Mammary epithelial cell (primary cell): ENCODE results near the gene INPPL1.

Experiments
- EZH2 ChIP-seq: IDR thresholded peaks from 2 replicates; pipeline ENCODE4 v1.6.1; 2012; ENCODE audit warnings: low read length, inconsistent platforms, borderline replicate concordance
- TF ChIP-seq, protein P1 (sequence below), 2 donors: IDR thresholded peaks in 1 of 2; conservative IDR thresholded peaks in 1 of 2; 2 replicates each; pipeline ENCODE4 v1.5.1; 2011 to 2012; ENCODE audit warnings: inconsistent platforms in 2 of 2, low read length in 2 of 2, mild to moderate bottlenecking in 2 of 2, control low read depth in 1 of 2, low read depth in 1 of 2; ENCODE audit not compliant: insufficient read depth in 1 of 2; ENCODE audit errors: extremely low read depth in 1 of 2

DNA sequence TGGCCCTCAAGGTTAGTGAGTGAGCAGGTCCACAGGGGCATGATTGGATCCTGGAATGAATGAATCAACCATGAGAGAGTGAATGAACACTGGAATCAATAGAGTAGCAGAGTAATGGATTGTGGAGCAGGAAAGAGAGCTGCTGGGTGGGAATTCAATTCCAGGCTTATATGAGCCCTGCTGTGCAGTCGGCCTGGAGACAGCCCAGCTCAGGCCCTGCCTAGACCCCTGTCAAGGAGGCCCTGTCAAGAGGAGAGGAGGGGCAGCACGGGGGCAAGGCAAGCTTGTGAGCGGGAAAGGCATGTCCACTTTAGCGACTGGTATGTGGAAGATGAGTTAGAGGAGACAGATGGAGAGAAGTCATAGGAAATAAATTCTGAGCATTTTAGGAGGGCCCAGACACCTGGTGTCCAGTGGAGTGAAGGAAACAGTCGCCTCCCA lies 33.9 kb upstream of the INPPL1 start:
- TF ChIP-seq, protein P1, sequence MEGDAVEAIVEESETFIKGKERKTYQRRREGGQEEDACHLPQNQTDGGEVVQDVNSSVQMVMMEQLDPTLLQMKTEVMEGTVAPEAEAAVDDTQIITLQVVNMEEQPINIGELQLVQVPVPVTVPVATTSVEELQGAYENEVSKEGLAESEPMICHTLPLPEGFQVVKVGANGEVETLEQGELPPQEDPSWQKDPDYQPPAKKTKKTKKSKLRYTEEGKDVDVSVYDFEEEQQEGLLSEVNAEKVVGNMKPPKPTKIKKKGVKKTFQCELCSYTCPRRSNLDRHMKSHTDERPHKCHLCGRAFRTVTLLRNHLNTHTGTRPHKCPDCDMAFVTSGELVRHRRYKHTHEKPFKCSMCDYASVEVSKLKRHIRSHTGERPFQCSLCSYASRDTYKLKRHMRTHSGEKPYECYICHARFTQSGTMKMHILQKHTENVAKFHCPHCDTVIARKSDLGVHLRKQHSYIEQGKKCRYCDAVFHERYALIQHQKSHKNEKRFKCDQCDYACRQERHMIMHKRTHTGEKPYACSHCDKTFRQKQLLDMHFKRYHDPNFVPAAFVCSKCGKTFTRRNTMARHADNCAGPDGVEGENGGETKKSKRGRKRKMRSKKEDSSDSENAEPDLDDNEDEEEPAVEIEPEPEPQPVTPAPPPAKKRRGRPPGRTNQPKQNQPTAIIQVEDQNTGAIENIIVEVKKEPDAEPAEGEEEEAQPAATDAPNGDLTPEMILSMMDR (conservative IDR thresholded peaks at IDR 0.05 in 1 of 2, IDR thresholded peaks at IDR 0.05 in 1 of 2; ENCODE audit: extremely low read depth in 1 of 2, insufficient read depth in 1 of 2, low read depth in 1 of 2, low read length in 2 of 2): no peak
- no peak for TF ChIP-seq EZH2
